Glutamatergic neuron (in vitro differentiated cells): ENCODE measurements around the gene PABPC3. TPM values are rescaled to one million over a fixed set of nuclear protein-coding genes. Genes with fewer than 3 reads are reported as not detected.

Source experiments
- DNase-seq: peaks from one replicate; pipeline ENCODE4 v3.0.0; 2022
- H3K27ac Mint-ChIP-seq: one replicate; pipeline ENCODE4 v1.8.0; 2020; ENCODE audit warnings: mild to moderate bottlenecking, mixed read lengths, inconsistent platforms; ENCODE audit not compliant: unreplicated experiment
- H3K27me3 Mint-ChIP-seq: one replicate; pipeline ENCODE4 v1.8.0; 2020; ENCODE audit warnings: mild to moderate bottlenecking, moderate library complexity, mixed read lengths, inconsistent platforms; ENCODE audit not compliant: unreplicated experiment
- H3K36me3 Mint-ChIP-seq: one replicate; pipeline ENCODE4 v1.8.0; 2020; ENCODE audit warnings: mild to moderate bottlenecking, mixed read lengths, inconsistent platforms; ENCODE audit not compliant: unreplicated experiment
- H3K4me1 Mint-ChIP-seq: one replicate; pipeline ENCODE4 v1.8.0; 2020; ENCODE audit warnings: mild to moderate bottlenecking, low read depth, mixed read lengths, inconsistent platforms; ENCODE audit not compliant: unreplicated experiment
- H3K4me3 Mint-ChIP-seq: one replicate; pipeline ENCODE4 v1.8.0; 2020; ENCODE audit warnings: mild to moderate bottlenecking, mixed read lengths, inconsistent platforms; ENCODE audit not compliant: unreplicated experiment
- H3K9me3 Mint-ChIP-seq: one replicate; pipeline ENCODE4 v1.8.0; 2020; ENCODE audit warnings: mild to moderate bottlenecking, moderate library complexity, mixed read lengths, inconsistent platforms; ENCODE audit not compliant: unreplicated experiment
- CTCF ChIP-seq: fragments of 200-600 bp; sonication (generic); IDR thresholded peaks from one replicate; pipeline ENCODE4 v1.5.0; 2021; ENCODE audit not compliant: partially characterized antibody, unreplicated experiment
- total RNA-seq: library from RNA; stranded (reverse); fragmentation: NEBNext Ultra II Directional; extraction: Animal tissue kit (Norgen Biotek cat#: 25700); gene quantifications from one replicate; pipeline ENCODE4 v1.2.1, GENCODE V29; 2021; ENCODE audit not compliant: unreplicated experiment

The PABPC3 gene
- total RNA-seq, 1 donor from 2014 or later = 0.22 TPM

- H3K27ac Mint-ChIP-seq = no peak overlapping the region
These were observed 27.1 kb upstream of the PABPC3 start for GRCh38 chr13:25068810-25069209.

DNA sequence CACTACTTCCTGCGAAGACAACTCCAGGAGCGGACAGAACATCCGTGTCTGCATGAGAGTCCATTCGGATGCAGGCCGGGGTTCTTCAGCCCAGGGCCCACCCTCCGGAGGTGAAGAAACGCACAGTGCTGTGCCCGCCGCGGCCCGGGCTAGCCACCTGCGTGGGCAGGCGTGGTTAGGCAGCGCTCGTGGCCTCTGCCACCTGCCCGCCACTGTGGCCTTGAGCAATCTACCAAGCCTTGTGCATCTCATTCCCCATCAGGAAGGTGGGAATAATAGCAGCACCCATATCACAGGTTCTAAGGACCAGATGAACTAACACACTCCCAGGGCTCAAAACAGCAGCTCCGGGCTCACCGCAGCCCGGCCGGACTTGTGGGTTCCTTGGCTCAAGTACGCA, 26.7 kb upstream of the PABPC3 start:
- H3K36me3 Mint-ChIP-seq = peaks cover 4% of the 10 kb centered on the region
- H3K4me1 Mint-ChIP-seq = no peaks in the 10 kb centered on the region
- peaks cover 7% of the 10 kb centered on the region for H3K27me3 Mint-ChIP-seq
- TF ChIP-seq CTCF = no peak
- peaks cover 3% of the 10 kb centered on the region for H3K9me3 Mint-ChIP-seq
- no peak for DNase-seq
- no peak overlapping the region for H3K27ac Mint-ChIP-seq
- no peak overlapping the region for H3K4me3 Mint-ChIP-seq

More at GRCh38 chr13:25068810-25069209, 27.1 kb upstream of the PABPC3 start:
- TF ChIP-seq CTCF = no peak
- DNase-seq = no peak
- Mint-ChIP-seq H3K27me3 (peaks cover 7% of the 10 kb centered on the region), H3K4me3 (no peak overlapping the region), H3K9me3 (peaks cover 3% of the 10 kb centered on the region), H3K36me3 (peaks cover 5% of the 10 kb centered on the region), H3K4me1 (no peaks in the 10 kb centered on the region)

DNA sequence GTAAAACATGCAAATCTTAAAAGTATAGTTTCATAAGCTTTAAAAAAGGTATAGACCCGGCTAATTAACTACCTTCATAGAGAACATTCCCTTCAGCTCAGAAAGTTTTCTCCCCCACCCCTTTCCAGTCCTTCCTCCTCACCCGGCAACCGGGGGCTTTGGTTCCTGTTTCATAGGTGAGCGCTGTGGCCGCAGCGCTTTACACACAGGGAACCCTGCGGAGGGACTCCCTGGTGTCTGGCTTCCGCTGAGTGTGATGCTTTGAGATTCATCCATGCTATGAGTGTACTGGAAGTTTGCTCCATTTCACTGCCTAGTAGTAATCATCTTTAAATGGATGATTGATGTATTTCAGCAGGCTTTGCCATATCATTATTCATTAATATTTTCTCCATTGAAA, 26.0 kb upstream of the PABPC3 start:
- Mint-ChIP-seq H3K36me3 (peaks cover 4% of the 10 kb centered on the region), H3K27ac (no peak overlapping the region), H3K9me3 (peaks cover 3% of the 10 kb centered on the region), H3K4me3 (no peak overlapping the region), H3K27me3 (peaks cover 7% of the 10 kb centered on the region), H3K4me1 (no peaks in the 10 kb centered on the region)
- DNase-seq = no peak
- TF ChIP-seq CTCF = no peak

DNA sequence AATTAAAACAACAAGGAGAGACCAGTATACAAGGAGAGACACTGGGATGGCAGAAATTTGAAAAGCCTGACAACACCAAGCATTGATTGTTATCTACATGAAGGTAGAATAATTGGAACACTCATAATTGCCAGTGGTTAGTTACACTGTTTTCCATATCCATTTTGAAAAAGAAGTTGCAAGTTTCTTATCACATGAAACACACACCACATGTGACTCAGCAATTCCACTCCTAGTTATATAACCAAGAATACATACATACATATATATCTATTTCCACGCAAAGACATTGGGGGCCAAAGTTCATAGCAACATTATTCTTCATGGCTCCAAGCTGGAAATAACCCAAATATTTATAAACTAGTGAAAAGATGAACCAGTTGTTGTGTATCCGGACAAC, 15.2 kb upstream of the PABPC3 start:
- Mint-ChIP-seq H3K4me3 (no peak overlapping the region), H3K36me3 (no peaks in the 10 kb centered on the region), H3K4me1 (peaks cover under 1% of the 10 kb centered on the region), H3K9me3 (peaks cover 1% of the 10 kb centered on the region), H3K27me3 (peaks cover 1% of the 10 kb centered on the region), H3K27ac (no peak overlapping the region)
- TF ChIP-seq CTCF = no peak
- no peak for DNase-seq

DNA sequence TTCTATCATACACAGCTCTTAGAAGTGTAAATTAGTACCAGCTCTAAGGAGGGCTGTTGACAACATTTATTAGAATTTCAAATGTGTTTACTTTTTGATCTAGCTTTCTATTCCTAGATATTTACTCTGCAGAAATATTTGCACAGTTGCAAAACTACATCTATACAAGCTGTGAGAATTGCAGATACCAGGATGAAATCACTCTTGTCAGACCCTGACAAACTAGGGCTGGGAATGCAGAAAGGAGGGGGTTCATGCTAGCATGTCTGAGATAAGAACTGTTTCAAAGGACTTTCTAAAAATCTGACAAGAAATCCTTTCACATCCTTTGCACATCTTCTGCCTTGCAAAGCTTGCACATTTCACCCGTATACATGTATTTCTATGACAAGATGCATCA, 11.8 kb upstream of the PABPC3 start:
- H3K36me3 Mint-ChIP-seq = no peaks in the 10 kb centered on the region
- peaks cover 1% of the 10 kb centered on the region for H3K9me3 Mint-ChIP-seq
- no peak for DNase-seq
- peaks cover 1% of the 10 kb centered on the region for H3K4me1 Mint-ChIP-seq
- no peak overlapping the region for H3K4me3 Mint-ChIP-seq
- TF ChIP-seq CTCF = no peak
- no peak overlapping the region for H3K27ac Mint-ChIP-seq
- H3K27me3 Mint-ChIP-seq = peaks cover 2% of the 10 kb centered on the region
